ENCODE data around the gene RBKS.

The RBKS gene

GRCh38 chr2:27735263-27735904 is 154.8 kb downstream of the RBKS start:
- DNase-seq (ENCODE audit: low spot score): peak; percentile 83

DNA sequence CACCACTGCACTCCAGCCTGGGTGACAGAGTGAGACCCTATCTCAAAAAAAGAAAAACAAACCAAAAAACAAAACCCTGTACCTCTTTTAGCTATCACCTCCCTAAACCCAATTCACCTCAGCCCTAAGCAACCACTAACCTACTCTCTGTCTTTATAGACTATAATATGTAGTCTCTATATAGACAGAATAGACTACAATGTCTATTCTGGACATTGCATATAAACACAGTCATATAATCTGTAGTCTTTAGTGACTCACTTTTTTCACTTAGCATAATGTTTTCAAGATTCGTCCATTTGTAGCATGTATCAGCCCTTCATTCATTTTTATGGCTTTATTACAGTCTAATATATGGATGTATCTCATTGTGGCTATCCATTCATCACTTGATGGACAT is 155.9 kb downstream of the RBKS start:
- DNase-seq (ENCODE audit: low spot score): no peak

Measured in SW480 (cell line).